SK-N-MC (cell line): ENCODE results near the gene MRPL40.

Experiments
- EZH2 ChIP-seq: fragments of 200-600 bp; sonication (generic); IDR thresholded peaks from one replicate; pipeline ENCODE4 v1.6.1; 2017; ENCODE audit warnings: antibody characterized with exemption
- POLR2AphosphoS5 ChIP-seq: IDR thresholded peaks from 2 replicates; pipeline ENCODE4 v1.6.1; 2012; ENCODE audit warnings: mild to moderate bottlenecking, low read depth, low read length, borderline replicate concordance

GRCh38 chr22:19431649-19432132 lies 654 bp upstream of the MRPL40 start, which contains the start of gene HIRA:
- TF ChIP-seq POLR2AphosphoS5 (no peak), EZH2 (no peak)
